ENCODE measurements around the gene GATAD2A. TPM values are rescaled to one million over a fixed set of nuclear protein-coding genes. Genes with fewer than 3 reads are reported as not detected.

GATAD2A gene
- total and polyA plus RNA-seq, 7 donors, result 18.5 to 65.9 (median 43.4) TPM

DNA sequence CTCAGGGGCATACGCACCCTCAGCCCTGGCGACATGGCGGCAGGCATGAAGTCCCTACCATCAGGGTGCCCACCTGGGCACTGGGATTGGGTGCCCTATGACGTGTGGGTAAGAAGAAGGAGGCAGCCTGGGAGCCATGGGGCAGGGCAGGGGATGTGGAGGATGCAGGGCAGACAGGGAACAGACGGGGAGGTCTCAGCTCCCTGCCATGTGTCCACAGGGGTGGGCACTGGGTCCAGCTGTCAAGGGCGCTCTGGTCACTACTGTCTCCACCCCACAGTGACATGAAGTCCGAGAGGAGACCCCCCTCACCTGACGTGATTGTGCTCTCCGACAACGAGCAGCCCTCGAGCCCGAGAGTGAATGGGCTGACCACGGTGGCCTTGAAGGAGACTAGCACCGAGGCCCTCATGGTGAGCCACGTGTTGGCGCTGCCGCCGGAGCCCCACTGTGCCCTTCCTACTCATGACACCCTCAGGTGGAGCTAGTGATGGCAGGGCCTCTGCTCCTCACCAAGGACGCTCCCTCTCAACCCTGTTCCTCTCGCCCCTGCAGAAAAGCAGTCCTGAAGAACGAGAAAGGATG, 86.6 kb downstream of the GATAD2A start:
- ATAC-seq, result no peak
- 84 to 93% (median 86%) methylated on average over 21 of the region's 21 CpGs for WGBS, 3 donors
- peak in 1 of 2 donors; percentile 40 for DNase-seq
- Histone ChIP-seq H3K9me3 (no peaks in the 10 kb centered on the region), H3K4me3 (no peak overlapping the region), H3K27ac (no peak overlapping the region), H3K36me3 (ENCODE audit: insufficient read depth in 1 of 2, low read depth in 1 of 2) (peaks cover 0 to 45% of the 10 kb centered on the region in 2 donors), H3K4me1 (peaks cover 30% of the 10 kb centered on the region), H3K27me3 (ENCODE audit: insufficient read depth in 3 of 3, low read length in 2 of 3) (no peaks in the 10 kb centered on the region)
- intact Hi-C loops (cut with DNase I), result no loop called here
- no peak for TF ChIP-seq CTCF (IDR thresholded peaks at IDR 0.05)

GRCh38 chr19:19493841-19494546, 88.5 kb downstream of the GATAD2A start:
- Histone ChIP-seq H3K27ac (no peak overlapping the region), H3K36me3 (ENCODE audit: insufficient read depth in 1 of 2, low read depth in 1 of 2) (peaks cover 7 to 63% of the 10 kb centered on the region in 2 donors), H3K4me1 (peaks cover 13% of the 10 kb centered on the region), H3K4me3 (no peak overlapping the region), H3K9me3 (no peaks in the 10 kb centered on the region), H3K27me3 (ENCODE audit: insufficient read depth in 3 of 3, low read length in 2 of 3) (no peaks in the 10 kb centered on the region)
- no peak for ATAC-seq
- 71 to 84% (median 72%) methylated on average over 14 to 15 of the region's 15 CpGs for WGBS, 3 donors
- DNase-seq, result no peak
- no peak for TF ChIP-seq CTCF (IDR thresholded peaks at IDR 0.05)
- intact Hi-C loops (cut with DNase I), result no loop called here

DNA sequence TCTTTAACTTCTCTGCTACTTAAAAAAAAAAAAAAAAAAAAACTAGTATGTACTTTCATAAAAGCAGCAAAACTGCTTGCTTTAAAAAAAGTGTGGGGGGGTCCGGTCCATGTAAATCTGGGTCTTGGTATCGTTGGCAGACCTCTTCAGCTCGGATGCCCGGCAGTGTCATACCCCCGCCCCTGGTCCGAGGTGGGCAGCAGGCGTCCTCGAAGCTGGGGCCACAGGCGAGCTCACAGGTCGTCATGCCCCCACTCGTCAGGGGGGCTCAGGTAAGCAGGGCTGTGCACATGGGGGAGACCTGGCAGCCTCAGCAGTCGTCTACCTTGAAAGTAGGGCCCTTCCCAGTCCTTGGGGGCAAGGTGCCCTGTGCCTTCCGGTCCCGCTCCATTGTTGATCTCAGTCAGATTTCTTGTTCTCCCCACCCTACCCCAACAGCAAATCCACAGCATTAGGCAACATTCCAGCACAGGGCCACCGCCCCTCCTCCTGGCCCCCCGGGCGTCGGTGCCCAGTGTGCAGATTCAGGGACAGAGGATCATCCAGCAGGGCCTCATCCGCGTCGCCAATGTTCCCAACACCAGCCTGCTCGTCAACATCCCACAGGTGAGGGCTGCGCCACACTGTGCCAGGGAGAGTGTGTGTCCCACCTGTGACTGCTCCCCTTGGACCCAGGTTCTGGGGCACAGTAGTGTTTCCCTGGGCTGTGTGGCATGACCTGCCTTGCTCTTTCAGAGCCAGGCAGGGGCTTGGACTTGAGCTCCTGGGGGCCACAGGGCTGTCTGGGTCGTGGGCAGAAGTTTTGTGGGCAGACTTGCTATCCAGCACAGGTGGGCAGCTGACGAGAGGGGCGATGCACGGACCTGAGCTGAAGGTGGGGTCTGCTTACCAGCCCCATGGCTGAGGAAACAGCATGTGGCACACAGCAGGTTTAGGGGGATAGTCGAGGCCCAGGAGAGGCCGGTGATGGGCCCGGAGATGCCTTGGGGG, 90.4 kb downstream of the GATAD2A start:
- Histone ChIP-seq H3K4me3 (no peak overlapping the region), H3K27me3 (ENCODE audit: insufficient read depth in 3 of 3, low read length in 2 of 3) (no peaks in the 10 kb centered on the region), H3K4me1 (no peaks in the 10 kb centered on the region), H3K9me3 (no peaks in the 10 kb centered on the region), H3K27ac (no peak overlapping the region), H3K36me3 (ENCODE audit: insufficient read depth in 1 of 2, low read depth in 1 of 2) (peaks cover 10 to 82% of the 10 kb centered on the region in 2 donors)
- ATAC-seq (no peak), DNase-seq (no peak)
- no peak for TF ChIP-seq CTCF (IDR thresholded peaks at IDR 0.05)
- intact Hi-C loops (cut with DNase I), result no loop called here
- 90 to 96% (median 91%) methylated on average over 30 of the region's 30 CpGs for WGBS, 3 donors

DNA sequence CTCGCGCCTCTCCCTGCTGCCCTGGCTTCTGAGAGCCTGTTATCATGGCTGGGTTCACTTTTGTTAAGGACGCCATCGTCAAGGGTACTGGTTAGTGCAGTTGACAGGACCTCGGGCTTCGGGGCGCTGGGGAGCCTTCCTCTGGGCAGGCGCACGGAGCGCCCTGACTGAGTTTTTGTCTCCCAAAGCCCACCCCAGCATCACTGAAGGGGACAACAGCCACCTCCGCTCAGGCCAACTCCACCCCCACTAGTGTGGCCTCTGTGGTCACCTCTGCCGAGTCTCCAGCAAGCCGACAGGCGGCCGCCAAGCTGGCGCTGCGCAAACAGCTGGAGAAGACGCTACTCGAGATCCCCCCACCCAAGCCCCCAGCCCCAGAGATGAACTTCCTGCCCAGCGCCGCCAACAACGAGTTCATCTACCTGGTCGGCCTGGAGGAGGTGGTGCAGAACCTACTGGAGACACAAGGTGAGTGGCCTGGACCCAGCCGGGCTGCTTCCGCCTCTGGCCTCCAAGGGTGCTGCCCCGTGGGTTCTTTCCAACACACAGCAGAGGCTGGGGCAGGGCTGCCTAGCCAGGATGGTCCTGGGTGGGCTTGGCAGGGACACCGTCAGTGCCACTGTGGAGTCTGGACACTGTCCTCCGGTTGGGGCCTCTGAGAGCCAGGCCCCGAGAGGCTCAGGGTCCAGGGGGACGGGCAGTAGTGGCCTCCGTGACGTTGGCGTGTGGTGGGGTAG, 92.9 kb downstream of the GATAD2A start:
- no peak overlapping the region for H3K4me3 ChIP-seq
- H3K36me3 ChIP-seq (ENCODE audit: insufficient read depth in 1 of 2, low read depth in 1 of 2), result peaks cover 14 to 95% of the 10 kb centered on the region in 2 donors
- no peaks in the 10 kb centered on the region for H3K9me3 ChIP-seq
- 92 to 93% (median 92%) methylated on average over 33 of the region's 33 CpGs for WGBS, 3 donors
- no peak for ATAC-seq
- intact Hi-C loops (cut with DNase I), result no loop called here
- no peak overlapping the region for H3K27ac ChIP-seq
- no peaks in the 10 kb centered on the region for H3K27me3 ChIP-seq (ENCODE audit: insufficient read depth in 3 of 3, low read length in 2 of 3)
- TF ChIP-seq CTCF (IDR thresholded peaks at IDR 0.05), result no peak
- DNase-seq, result no peak
- no peaks in the 10 kb centered on the region for H3K4me1 ChIP-seq

Measured in psoas muscle (tissue), 8 donors.